ENCODE data around the gene TBC1D16.

Gene TBC1D16

GRCh38 chr17:79929257-79930061 lies 106.2 kb downstream of the TBC1D16 start:
- ChIA-PET POLR2A (no interaction called here), CTCF (no interaction called here)
- no peak overlapping the region for H3K4me3 ChIP-seq (ENCODE audit: low read depth, low read length)
- TF ChIP-seq, protein P1, sequence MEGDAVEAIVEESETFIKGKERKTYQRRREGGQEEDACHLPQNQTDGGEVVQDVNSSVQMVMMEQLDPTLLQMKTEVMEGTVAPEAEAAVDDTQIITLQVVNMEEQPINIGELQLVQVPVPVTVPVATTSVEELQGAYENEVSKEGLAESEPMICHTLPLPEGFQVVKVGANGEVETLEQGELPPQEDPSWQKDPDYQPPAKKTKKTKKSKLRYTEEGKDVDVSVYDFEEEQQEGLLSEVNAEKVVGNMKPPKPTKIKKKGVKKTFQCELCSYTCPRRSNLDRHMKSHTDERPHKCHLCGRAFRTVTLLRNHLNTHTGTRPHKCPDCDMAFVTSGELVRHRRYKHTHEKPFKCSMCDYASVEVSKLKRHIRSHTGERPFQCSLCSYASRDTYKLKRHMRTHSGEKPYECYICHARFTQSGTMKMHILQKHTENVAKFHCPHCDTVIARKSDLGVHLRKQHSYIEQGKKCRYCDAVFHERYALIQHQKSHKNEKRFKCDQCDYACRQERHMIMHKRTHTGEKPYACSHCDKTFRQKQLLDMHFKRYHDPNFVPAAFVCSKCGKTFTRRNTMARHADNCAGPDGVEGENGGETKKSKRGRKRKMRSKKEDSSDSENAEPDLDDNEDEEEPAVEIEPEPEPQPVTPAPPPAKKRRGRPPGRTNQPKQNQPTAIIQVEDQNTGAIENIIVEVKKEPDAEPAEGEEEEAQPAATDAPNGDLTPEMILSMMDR (IDR thresholded peaks at IDR 0.05; ENCODE audit: insufficient read depth, low read length, missing control alignments), result no peak
- DNase-seq (ENCODE audit: low read depth, low spot score), result no peak

DNA sequence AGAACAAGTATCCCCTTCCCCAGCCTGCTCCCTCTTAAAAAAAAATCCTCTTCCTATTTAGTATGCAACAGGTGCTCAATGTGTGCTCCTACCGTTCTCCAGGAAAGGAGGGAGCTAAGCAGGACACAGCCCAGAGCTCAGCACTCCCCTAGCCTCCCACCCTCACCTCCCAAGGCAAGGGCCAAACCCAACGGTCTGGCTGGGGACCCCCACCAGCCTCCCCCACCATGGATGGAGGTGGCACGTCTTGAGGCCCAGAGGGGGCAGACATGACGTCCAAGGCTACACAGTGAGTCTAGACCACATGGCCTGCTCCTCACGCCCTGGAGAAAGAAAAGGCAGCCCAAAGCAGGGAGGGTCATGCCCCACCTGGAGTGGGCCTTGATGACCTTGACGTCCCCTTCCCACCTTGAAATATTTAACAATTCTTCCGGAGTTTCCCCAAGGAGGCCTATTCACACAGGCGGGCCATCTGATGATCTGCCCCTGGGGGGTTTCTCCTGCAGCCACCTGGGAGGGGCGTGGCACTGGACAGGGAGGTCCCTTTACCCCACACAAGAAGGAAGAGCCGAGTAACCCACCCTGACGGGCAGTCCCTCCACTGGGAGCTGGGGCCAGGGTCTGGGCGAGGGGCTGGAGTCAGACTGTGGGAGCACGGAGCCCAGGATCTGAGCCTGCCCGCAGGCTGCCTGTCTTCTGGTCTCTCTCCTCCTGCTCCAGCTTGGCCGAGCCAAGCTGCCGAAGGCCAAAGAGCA lies 107.0 kb downstream of the TBC1D16 start:
- DNase-seq (ENCODE audit: low read depth, low spot score), result no peak
- TF ChIP-seq, protein P1 (IDR thresholded peaks at IDR 0.05; ENCODE audit: insufficient read depth, low read length, missing control alignments), result no peak
- no peak overlapping the region for H3K4me3 ChIP-seq (ENCODE audit: low read depth, low read length)
- POLR2A ChIA-PET, result no interaction called here
- CTCF ChIA-PET, result interaction anchor here (1.7 kb wide), 1 partner anchor 12 kb away, joined by 5 read pairs; no protein-coding TSS in a partner anchor

DNA sequence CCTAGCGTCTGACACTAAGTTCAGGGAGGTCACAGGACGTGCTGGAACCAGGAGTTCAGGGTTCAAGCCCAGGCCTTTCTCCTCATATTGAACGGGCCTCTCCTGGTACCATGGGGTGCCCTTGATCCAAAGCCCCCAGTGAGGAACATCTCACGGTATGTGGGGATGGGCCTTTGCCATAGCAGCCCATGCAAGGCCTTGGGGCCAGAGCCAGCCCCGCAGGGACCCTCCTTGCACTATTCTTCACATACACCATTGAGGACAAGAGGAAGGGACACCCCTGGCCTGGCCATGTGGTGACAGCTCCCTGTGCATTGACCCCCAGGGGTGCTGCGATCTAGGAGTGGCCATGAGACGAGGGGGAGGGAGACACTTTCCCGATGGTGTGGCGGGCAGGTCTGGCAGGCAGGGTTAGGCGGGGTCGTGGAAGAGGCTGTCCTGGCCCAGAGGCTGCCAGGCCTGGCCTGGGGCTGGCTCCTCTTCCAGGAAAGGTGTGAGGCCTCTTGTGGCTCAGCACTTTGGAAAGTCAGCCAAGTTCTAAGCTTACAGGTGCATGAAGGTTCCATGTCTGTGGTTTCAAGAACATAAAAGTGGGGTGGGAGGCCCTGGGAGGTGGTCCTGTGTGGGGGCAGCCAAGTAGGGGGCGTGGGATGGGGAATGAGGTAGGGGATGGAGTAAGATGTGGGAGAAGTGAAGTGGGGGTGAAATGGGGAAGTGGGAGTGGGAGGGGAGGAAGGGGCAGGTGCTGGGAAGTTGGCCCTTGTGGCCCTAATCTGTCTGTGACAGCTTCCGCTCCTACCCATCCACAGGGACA lies 107.8 kb downstream of the TBC1D16 start:
- no peak for DNase-seq (ENCODE audit: low read depth, low spot score)
- ChIA-PET POLR2A (no interaction called here), CTCF (interaction anchor here (1.7 kb wide), 1 partner anchor 11 kb away, joined by 5 read pairs; no protein-coding TSS in a partner anchor)
- no peak overlapping the region for H3K4me3 ChIP-seq (ENCODE audit: low read depth, low read length)
- TF ChIP-seq, protein P1 (IDR thresholded peaks at IDR 0.05; ENCODE audit: insufficient read depth, low read length, missing control alignments), result no peak

DNA sequence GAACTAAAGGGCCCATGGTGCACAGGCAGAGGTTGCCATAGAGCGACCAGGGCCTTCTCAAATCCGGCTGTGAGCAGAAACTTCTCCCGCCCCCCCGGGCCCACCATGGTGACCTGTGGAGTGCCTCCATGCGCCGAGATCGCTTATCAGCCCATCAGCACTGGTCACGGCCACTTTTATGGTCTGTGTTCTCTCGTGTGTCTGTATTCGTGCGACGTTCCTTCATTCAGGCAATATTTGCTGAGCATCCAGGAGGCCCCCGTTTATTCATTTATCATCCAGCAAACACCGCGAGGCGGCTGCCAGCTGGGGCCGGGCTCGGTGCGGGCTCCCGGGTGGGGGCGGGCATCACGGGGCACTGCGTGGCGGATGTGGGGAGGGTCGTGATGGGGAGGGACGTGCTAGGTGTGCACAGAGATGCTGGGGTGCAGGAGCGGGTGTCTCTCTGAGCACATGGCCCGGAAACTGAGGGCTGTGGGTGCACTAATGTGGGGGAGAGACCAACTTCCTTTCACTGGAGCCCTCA lies 108.5 kb downstream of the TBC1D16 start:
- H3K4me3 ChIP-seq (ENCODE audit: low read depth, low read length), result no peak overlapping the region
- TF ChIP-seq, protein P1 (IDR thresholded peaks at IDR 0.05; ENCODE audit: insufficient read depth, low read length, missing control alignments), result no peak
- POLR2A ChIA-PET, result no interaction called here
- CTCF ChIA-PET, result interaction anchor here (1.7 kb wide), 1 partner anchor 11 kb away, joined by 5 read pairs; no protein-coding TSS in a partner anchor
- DNase-seq (ENCODE audit: low read depth, low spot score), result no peak

DNA sequence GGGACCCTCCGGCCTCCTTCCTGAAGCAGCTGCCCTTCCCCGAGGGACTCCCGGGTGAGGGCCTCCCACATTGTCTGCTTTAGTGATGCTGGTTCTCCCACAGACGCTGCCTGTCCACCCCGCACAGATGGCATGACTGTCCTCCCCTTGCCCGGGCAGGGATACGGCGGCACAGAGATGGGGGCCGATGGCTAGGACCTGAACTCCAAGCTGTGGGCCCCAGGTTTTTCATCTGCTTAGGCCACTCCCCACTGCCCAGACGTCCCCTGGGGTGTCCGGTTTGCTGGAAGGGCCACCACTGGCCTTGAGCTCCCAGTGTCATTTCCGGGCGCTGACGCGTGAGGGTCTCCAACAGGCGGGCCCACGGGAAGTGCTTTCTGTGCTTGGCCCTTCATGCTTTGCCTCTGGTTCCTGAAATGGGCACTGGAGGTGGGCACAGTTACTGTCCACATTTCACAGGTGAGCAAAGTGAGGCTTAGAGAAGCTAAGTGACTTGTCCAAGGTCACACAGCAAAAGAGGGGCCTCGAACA lies 109.0 kb downstream of the TBC1D16 start:
- no peak overlapping the region for H3K4me3 ChIP-seq (ENCODE audit: low read depth, low read length)
- DNase-seq (ENCODE audit: low read depth, low spot score), result no peak
- TF ChIP-seq, protein P1 (IDR thresholded peaks at IDR 0.05; ENCODE audit: insufficient read depth, low read length, missing control alignments), result no peak
- POLR2A ChIA-PET, result no interaction called here
- CTCF ChIA-PET, result interaction anchor here (1.7 kb wide), 1 partner anchor 10 kb away, joined by 5 read pairs; no protein-coding TSS in a partner anchor

Data from AG04449 (cell line).